HepG2 (cell line): ENCODE results near the gene CADM2. TPM values are rescaled to one million over a fixed set of nuclear protein-coding genes. Genes with fewer than 3 reads are reported as not detected.

Experiments used
- GATA4 ChIP-seq: sonication (generic); IDR thresholded peaks from 2 replicates; pipeline ENCODE4 v1.6.1; 2016; ENCODE audit warnings: antibody characterized with exemption, low read depth, borderline replicate concordance
- GLI4 ChIP-seq: sonication (generic); formaldehyde crosslinking; IDR thresholded peaks from 2 replicates; pipeline ENCODE4 v1.5.1; 2020; ENCODE audit warnings: missing genetic modification reagents, mild to moderate bottlenecking, moderate library complexity, borderline replicate concordance
- HNF4G ChIP-seq, 2 experiments: sonication (generic) in 1 of 2; formaldehyde crosslinking in 1 of 2; IDR thresholded peaks; 2 replicates each; pipeline versions ENCODE4 v1.4.0 to v1.6.1; 2011 to 2020; ENCODE audit warnings: borderline replicate concordance in 2 of 2, low read depth in 2 of 2, mild to moderate bottlenecking in 2 of 2, low read length in 1 of 2, missing genetic modification reagents in 1 of 2, moderate library complexity in 1 of 2
- KMT2B ChIP-seq: IDR thresholded peaks from 2 replicates; pipeline ENCODE4 v1.6.1; 2016; ENCODE audit warnings: missing genetic modification reagents, missing compliant biosample characterization
- MAFG ChIP-seq: sonication (generic); formaldehyde crosslinking; IDR thresholded peaks from 2 replicates; pipeline ENCODE4 v1.5.1; 2020; ENCODE audit warnings: mild to moderate bottlenecking, missing genetic modification reagents
- MTF1 ChIP-seq: sonication (generic); formaldehyde crosslinking; IDR thresholded peaks from 2 replicates; pipeline ENCODE4 v1.5.0; 2020; ENCODE audit warnings: missing genetic modification reagents
- NCOA1 ChIP-seq: sonication (generic); formaldehyde crosslinking; IDR thresholded peaks from 2 replicates; pipeline ENCODE4 v1.9.0; 2021; ENCODE audit warnings: missing genetic modification reagents
- SP140L ChIP-seq: sonication (generic); formaldehyde crosslinking; IDR thresholded peaks from 2 replicates; pipeline ENCODE4 v1.4.0; 2020; ENCODE audit warnings: missing genetic modification reagents, borderline replicate concordance
- ZBTB7A ChIP-seq: sonication (generic); formaldehyde crosslinking; IDR thresholded peaks from 2 replicates; pipeline ENCODE4 v1.8.0; 2022; ENCODE audit warnings: mild to moderate bottlenecking, missing genetic modification reagents
- ZFY ChIP-seq: sonication (generic); formaldehyde crosslinking; IDR thresholded peaks from 2 replicates; pipeline ENCODE4 v1.4.0; 2020; ENCODE audit warnings: missing genetic modification reagents
- ZNF317 ChIP-seq: sonication (generic); formaldehyde crosslinking; IDR thresholded peaks from 2 replicates; pipeline ENCODE4 v1.5.0; 2020; ENCODE audit warnings: mild to moderate bottlenecking, missing genetic modification reagents
- ZNF543 ChIP-seq: sonication (generic); formaldehyde crosslinking; IDR thresholded peaks from 2 replicates; pipeline ENCODE4 v1.4.0; 2020; ENCODE audit warnings: mild to moderate bottlenecking, missing genetic modification reagents
- ZNF563 ChIP-seq: sonication (generic); formaldehyde crosslinking; IDR thresholded peaks from 2 replicates; pipeline ENCODE4 v1.8.0; 2022; ENCODE audit warnings: mild to moderate bottlenecking, moderate library complexity, missing genetic modification reagents
- ZNF737 ChIP-seq: sonication (generic); formaldehyde crosslinking; IDR thresholded peaks from 2 replicates; pipeline ENCODE4 v1.5.0; 2020; ENCODE audit warnings: missing genetic modification reagents, mild to moderate bottlenecking, borderline replicate concordance
- ZSCAN25 ChIP-seq: sonication (generic); formaldehyde crosslinking; IDR thresholded peaks from 2 replicates; pipeline ENCODE4 v1.8.0; 2022; ENCODE audit warnings: mild to moderate bottlenecking, missing genetic modification reagents
- polyA plus RNA-seq, 8 experiments: library from polyadenylated mRNA; depleted of rRNA in 3 of 8; stranded (reverse) in 7 of 8; unstranded in 1 of 8; fragments of >200 nt; fragmentation: Illumina TruSeq in 4 of 8; extraction: Trizol in 4 of 8; gene quantifications; 2 replicates each; pipeline versions ENCODE4 v1.2.1 to v1.2.3, GENCODE V29; 2011 to 2016; ENCODE audit warnings: low read depth in 4 of 8, missing spikeins in 1 of 8, mixed read lengths in 1 of 8; ENCODE audit not compliant: insufficient read depth in 1 of 8
- total RNA-seq, 5 experiments: library from RNA; depleted of rRNA; stranded (reverse); fragments of >200 nt; fragmentation: Illumina TruSeq; extraction: Trizol; gene quantifications; 2 replicates each; pipeline ENCODE4 v1.2.3, GENCODE V29; 2016; ENCODE audit warnings: low read depth in 1 of 5
- TF ChIP-seq, protein P1 (sequence below): sonication (generic); formaldehyde crosslinking; conservative IDR thresholded peaks from 2 replicates; pipeline ENCODE4 v1.4.0; 2020; ENCODE audit warnings: missing genetic modification reagents
- TF ChIP-seq, protein P2 (sequence below): sonication (generic); formaldehyde crosslinking; IDR thresholded peaks from 2 replicates; pipeline ENCODE4 v1.8.0; 2022; ENCODE audit warnings: missing genetic modification reagents, mild to moderate bottlenecking, moderate library complexity, borderline replicate concordance

The CADM2 gene
- total and polyA plus RNA-seq, 2 of the 13 experiments (the other 11 are each of a cell fraction or from before 2014, with no cell fraction given), result not detected

- TF ChIP-seq HNF4G (IDR thresholded peaks at IDR 0.05; ENCODE audit: borderline replicate concordance, low read depth, low read length), result peak; percentile 86
- TF ChIP-seq HNF4G (CRISPR knock-in tag; IDR thresholded peaks at IDR 0.05; ENCODE audit: borderline replicate concordance, low read depth), result no peak
- no peak for TF ChIP-seq MAFG (CRISPR knock-in tag)
- TF ChIP-seq ZSCAN25, result no peak
- no peak; the same call in 1 of the 2 replicates for TF ChIP-seq GATA4
- no peak for TF ChIP-seq ZFY (CRISPR knock-in tag)
- TF ChIP-seq, protein P1, sequence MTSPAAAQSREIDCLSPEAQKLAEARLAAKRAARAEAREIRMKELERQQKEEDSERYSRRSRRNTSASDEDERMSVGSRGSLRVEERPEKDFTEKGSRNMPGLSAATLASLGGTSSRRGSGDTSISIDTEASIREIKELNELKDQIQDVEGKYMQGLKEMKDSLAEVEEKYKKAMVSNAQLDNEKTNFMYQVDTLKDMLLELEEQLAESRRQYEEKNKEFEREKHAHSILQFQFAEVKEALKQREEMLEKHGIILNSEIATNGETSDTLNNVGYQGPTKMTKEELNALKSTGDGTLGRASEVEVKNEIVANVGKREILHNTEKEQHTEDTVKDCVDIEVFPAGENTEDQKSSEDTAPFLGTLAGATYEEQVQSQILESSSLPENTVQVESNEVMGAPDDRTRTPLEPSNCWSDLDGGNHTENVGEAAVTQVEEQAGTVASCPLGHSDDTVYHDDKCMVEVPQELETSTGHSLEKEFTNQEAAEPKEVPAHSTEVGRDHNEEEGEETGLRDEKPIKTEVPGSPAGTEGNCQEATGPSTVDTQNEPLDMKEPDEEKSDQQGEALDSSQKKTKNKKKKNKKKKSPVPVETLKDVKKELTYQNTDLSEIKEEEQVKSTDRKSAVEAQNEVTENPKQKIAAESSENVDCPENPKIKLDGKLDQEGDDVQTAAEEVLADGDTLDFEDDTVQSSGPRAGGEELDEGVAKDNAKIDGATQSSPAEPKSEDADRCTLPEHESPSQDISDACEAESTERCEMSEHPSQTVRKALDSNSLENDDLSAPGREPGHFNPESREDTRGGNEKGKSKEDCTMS (CRISPR knock-in tag), result no peak
- TF ChIP-seq NCOA1 (CRISPR knock-in tag), result no peak
- no peak for TF ChIP-seq ZNF563
- 0 out of 2 replicates have a peak, but pooled peaks have one; percentile 47 for TF ChIP-seq SP140L (CRISPR knock-in tag)
- TF ChIP-seq, protein P2, sequence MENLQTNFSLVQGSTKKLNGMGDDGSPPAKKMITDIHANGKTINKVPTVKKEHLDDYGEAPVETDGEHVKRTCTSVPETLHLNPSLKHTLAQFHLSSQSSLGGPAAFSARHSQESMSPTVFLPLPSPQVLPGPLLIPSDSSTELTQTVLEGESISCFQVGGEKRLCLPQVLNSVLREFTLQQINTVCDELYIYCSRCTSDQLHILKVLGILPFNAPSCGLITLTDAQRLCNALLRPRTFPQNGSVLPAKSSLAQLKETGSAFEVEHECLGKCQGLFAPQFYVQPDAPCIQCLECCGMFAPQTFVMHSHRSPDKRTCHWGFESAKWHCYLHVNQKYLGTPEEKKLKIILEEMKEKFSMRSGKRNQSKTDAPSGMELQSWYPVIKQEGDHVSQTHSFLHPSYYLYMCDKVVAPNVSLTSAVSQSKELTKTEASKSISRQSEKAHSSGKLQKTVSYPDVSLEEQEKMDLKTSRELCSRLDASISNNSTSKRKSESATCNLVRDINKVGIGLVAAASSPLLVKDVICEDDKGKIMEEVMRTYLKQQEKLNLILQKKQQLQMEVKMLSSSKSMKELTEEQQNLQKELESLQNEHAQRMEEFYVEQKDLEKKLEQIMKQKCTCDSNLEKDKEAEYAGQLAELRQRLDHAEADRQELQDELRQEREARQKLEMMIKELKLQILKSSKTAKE (CRISPR knock-in tag), result no peak
- no peak for TF ChIP-seq ZNF543 (CRISPR knock-in tag)
- TF ChIP-seq KMT2B (CRISPR knock-in tag), result peak; percentile 59
- no peak for TF ChIP-seq ZNF737 (CRISPR knock-in tag)
- TF ChIP-seq ZNF317, result no peak
- TF ChIP-seq GLI4 (CRISPR knock-in tag), result no peak
- no peak for TF ChIP-seq ZBTB7A (CRISPR knock-in tag)
- no peak for TF ChIP-seq MTF1
These were observed 48.7 kb downstream of the CADM2 start (continued) for GRCh38 chr3:85007195-85008094.
